Trophoblast cell (in vitro differentiated cells and primary cell): ENCODE results near the gene RASAL2.

Experiments used
- DNase-seq, 2 donors: peaks; one replicate each; pipeline ENCODE4 v3.0.0-alpha.2; 2016
- H2AFZ ChIP-seq: 2 replicates; pipeline ENCODE4 v1.6.1; 2013; ENCODE audit warnings: low read length, moderate library complexity, mild to moderate bottlenecking; ENCODE audit not compliant: insufficient read depth, poor library complexity
- H2AK5ac ChIP-seq: 2 replicates; pipeline ENCODE4 v1.6.1; 2013; ENCODE audit warnings: mild to moderate bottlenecking, low read length
- H2BK120ac ChIP-seq: 2 replicates; pipeline ENCODE4 v1.6.1; 2013; ENCODE audit warnings: low read length, mild to moderate bottlenecking, moderate library complexity; ENCODE audit not compliant: insufficient read depth, poor library complexity
- H2BK12ac ChIP-seq: 2 replicates; pipeline ENCODE4 v1.6.1; 2013; ENCODE audit warnings: mild to moderate bottlenecking, low read length, moderate library complexity
- H2BK5ac ChIP-seq: 2 replicates; pipeline ENCODE4 v1.6.1; 2013; ENCODE audit warnings: low read length, low read depth, moderate library complexity, mild to moderate bottlenecking; ENCODE audit not compliant: poor library complexity
- H3K14ac ChIP-seq: 2 replicates; pipeline ENCODE4 v1.6.1; 2013; ENCODE audit warnings: mild to moderate bottlenecking, low read length
- H3K18ac ChIP-seq: 2 replicates; pipeline ENCODE4 v1.6.1; 2013; ENCODE audit warnings: mild to moderate bottlenecking, low read length
- H3K23ac ChIP-seq: 2 replicates; pipeline ENCODE4 v1.6.1; 2013; ENCODE audit warnings: low read length
- H3K27ac ChIP-seq: 2 replicates; pipeline ENCODE4 v1.5.1; 2013; ENCODE audit warnings: low read depth, mild to moderate bottlenecking, inconsistent platforms, low read length, moderate library complexity
- H3K27me3 ChIP-seq: 2 replicates; pipeline ENCODE4 v1.6.1; 2013; ENCODE audit warnings: inconsistent platforms, mild to moderate bottlenecking, low read length, moderate library complexity; ENCODE audit not compliant: insufficient read depth
- H3K36me3 ChIP-seq, 2 experiments: 1 replicate in 1 of 2; 2 replicates in 1 of 2; pipeline ENCODE4 v1.6.1; 2013; ENCODE audit warnings: low read length in 2 of 2, mild to moderate bottlenecking in 2 of 2, moderate library complexity in 1 of 2; ENCODE audit not compliant: insufficient read depth in 2 of 2, control insufficient read depth in 1 of 2
- H3K4ac ChIP-seq: 2 replicates; pipeline ENCODE4 v1.6.1; 2013; ENCODE audit warnings: low read depth, mild to moderate bottlenecking, low read length, moderate library complexity
- H3K4me1 ChIP-seq, 2 experiments: 1 replicate in 1 of 2; 2 replicates in 1 of 2; pipeline ENCODE4 v1.6.1; 2013; ENCODE audit warnings: low read length in 2 of 2, mild to moderate bottlenecking in 2 of 2, moderate library complexity in 1 of 2; ENCODE audit not compliant: insufficient read depth in 2 of 2, control insufficient read depth in 1 of 2
- H3K4me2 ChIP-seq: 2 replicates; pipeline ENCODE4 v1.6.1; 2013; ENCODE audit warnings: inconsistent platforms, mild to moderate bottlenecking, low read length, moderate library complexity
- H3K4me3 ChIP-seq: 2 replicates; pipeline ENCODE4 v1.5.1; 2013; ENCODE audit warnings: mild to moderate bottlenecking, low read depth, low read length, inconsistent platforms
- H3K79me1 ChIP-seq: one replicate; pipeline ENCODE4 v1.6.1; 2013; ENCODE audit warnings: low read length
- H3K79me2 ChIP-seq: 2 replicates; pipeline ENCODE4 v1.6.1; 2013; ENCODE audit warnings: low read length, mild to moderate bottlenecking; ENCODE audit not compliant: control insufficient read depth, insufficient read depth, poor library complexity
- H3K9ac ChIP-seq: 2 replicates; pipeline ENCODE4 v1.6.1; 2013; ENCODE audit warnings: mild to moderate bottlenecking, low read length
- H3K9me3 ChIP-seq: 2 replicates; pipeline ENCODE4 v1.6.1; 2013; ENCODE audit warnings: low read depth, mild to moderate bottlenecking, control low read depth, inconsistent platforms, low read length; ENCODE audit not compliant: insufficient read depth
- H4K12ac ChIP-seq: 2 replicates; pipeline ENCODE4 v1.6.1; 2013; ENCODE audit warnings: low read depth, mild to moderate bottlenecking, low read length, moderate library complexity
- H4K8ac ChIP-seq: 2 replicates; pipeline ENCODE4 v1.6.1; 2013; ENCODE audit warnings: low read depth, mild to moderate bottlenecking, low read length, moderate library complexity
- H4K91ac ChIP-seq: one replicate; pipeline ENCODE4 v1.6.1; 2013; ENCODE audit warnings: low read depth, mild to moderate bottlenecking, low read length, moderate library complexity
- WGBS: extraction: QIAGEN DNeasy Blood & Tissue Kit; methylation state at CpG from one replicate; pipeline ENCODE4 v1.1.7; 2013; ENCODE audit warnings: missing lambda C conversion rate; ENCODE audit not compliant: insufficient read length, insufficient coverage; ENCODE audit errors: extremely low coverage; 5-methylcytosine and 5-hydroxymethylcytosine counted together

Gene RASAL2

DNA sequence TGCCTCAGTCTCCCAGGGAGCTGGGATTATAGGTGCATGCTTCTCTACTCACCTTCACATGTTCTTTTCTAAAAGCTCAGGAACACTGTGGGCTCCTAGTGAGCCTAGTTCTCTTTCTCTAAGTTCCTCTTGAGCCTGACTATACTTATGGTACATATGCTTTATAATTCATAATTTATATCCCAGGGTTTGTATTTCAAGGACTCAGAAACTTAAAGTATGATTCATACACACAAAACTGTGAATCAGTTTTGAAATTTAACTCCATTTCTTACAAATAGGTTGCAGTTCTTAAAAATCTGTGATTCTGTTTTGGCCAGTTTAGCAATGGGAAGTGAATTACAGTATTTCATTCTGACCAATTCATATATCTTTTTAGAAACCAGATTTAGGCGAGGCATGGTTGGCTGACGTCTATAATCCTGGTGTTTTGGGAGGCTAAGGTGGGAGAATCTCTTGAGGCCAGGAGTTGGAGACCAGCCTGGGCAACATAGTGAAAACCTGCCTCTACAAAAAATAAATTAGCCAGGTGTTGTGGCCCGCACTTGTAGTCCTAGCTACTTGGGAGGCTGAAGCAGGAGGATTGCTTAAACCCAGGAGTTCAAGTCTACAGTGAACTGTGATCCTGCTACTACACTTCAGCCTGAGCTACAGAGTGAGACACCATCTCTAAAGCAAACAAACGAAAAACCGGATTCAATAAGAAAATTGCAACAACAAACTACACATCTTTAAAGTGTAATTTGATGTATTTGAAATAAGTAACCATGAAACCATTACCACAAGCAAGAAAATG, 15.6 kb downstream of the RASAL2 start:
- Histone ChIP-seq H2BK5ac (no peak overlapping the region), H2BK12ac (no peak overlapping the region), H3K4me3 (no peak overlapping the region), H4K12ac (no peak overlapping the region), H2BK120ac (no peak overlapping the region), H3K4ac (no peak overlapping the region), H4K91ac (no peak overlapping the region), H2AFZ (no peak overlapping the region), H3K4me1 (no peaks in the 10 kb centered on the region), H2AK5ac (no peak overlapping the region), H3K14ac (no peak overlapping the region), H3K23ac (no peak overlapping the region), H4K8ac (no peak overlapping the region), H3K79me1 (no peaks in the 10 kb centered on the region), H3K4me2 (no peak overlapping the region), H3K9me3 (no peaks in the 10 kb centered on the region), H3K27me3 (no peaks in the 10 kb centered on the region), H3K9ac (no peak overlapping the region), H3K27ac (no peak overlapping the region), H3K36me3 (no peaks in the 10 kb centered on the region), H3K18ac (no peak overlapping the region), H3K79me2 (peaks cover 3% of the 10 kb centered on the region)
- no CpG with 5 or more reads among the region's 5 CpGs for WGBS
- no peak for DNase-seq

- Histone ChIP-seq H3K9ac (no peak overlapping the region), H3K23ac (peak overlapping the region; percentile 52), H3K79me2 (peaks cover 5% of the 10 kb centered on the region), H3K4me1 (peaks cover 0 to 4% of the 10 kb centered on the region in 2 experiments), H4K8ac (no peak overlapping the region), H3K36me3 (no peaks in the 10 kb centered on the region), H3K27me3 (no peaks in the 10 kb centered on the region), H4K12ac (no peak overlapping the region), H4K91ac (no peak overlapping the region), H3K4me3 (no peak overlapping the region), H3K27ac (no peak overlapping the region), H3K79me1 (no peaks in the 10 kb centered on the region), H2BK120ac (no peak overlapping the region), H3K4me2 (no peak overlapping the region), H3K4ac (no peak overlapping the region), H2AFZ (no peak overlapping the region), H2BK12ac (no peak overlapping the region), H3K9me3 (no peaks in the 10 kb centered on the region), H2BK5ac (no peak overlapping the region), H3K14ac (no peak overlapping the region), H3K18ac (no peak overlapping the region), H2AK5ac (no peak overlapping the region)
- no peak for DNase-seq
These were observed 21.4 kb downstream of the RASAL2 start for GRCh38 chr1:178115260-178115659.

- no peak overlapping the region for H3K14ac ChIP-seq
- no peak overlapping the region for H2AFZ ChIP-seq
- H4K12ac ChIP-seq: no peak overlapping the region
- no peak overlapping the region for H2AK5ac ChIP-seq
- peak overlapping the region; percentile 46 for H3K4ac ChIP-seq
- no peak overlapping the region for H2BK12ac ChIP-seq
- H3K4me3 ChIP-seq: no peak overlapping the region
- peaks cover 4% of the 10 kb centered on the region for H3K79me2 ChIP-seq
- H3K79me1 ChIP-seq: no peaks in the 10 kb centered on the region
- no peaks in the 10 kb centered on the region for H3K27me3 ChIP-seq
- no peak overlapping the region for H3K9ac ChIP-seq
- H3K18ac ChIP-seq: no peak overlapping the region
- no peak overlapping the region for H3K23ac ChIP-seq
- H2BK120ac ChIP-seq: no peak overlapping the region
- no peaks in the 10 kb centered on the region for H3K9me3 ChIP-seq
- no peak overlapping the region for H4K8ac ChIP-seq
- no peaks in the 10 kb centered on the region for H3K36me3 ChIP-seq
- WGBS: no CpG with 5 or more reads among the region's 4 CpGs
- H3K27ac ChIP-seq: no peak overlapping the region
- no peak overlapping the region for H4K91ac ChIP-seq
- no peak overlapping the region for H2BK5ac ChIP-seq
- peak; percentile 41 to 76 for DNase-seq
- peaks cover under 1 to 6% of the 10 kb centered on the region in 2 experiments for H3K4me1 ChIP-seq
- H3K4me2 ChIP-seq: no peak overlapping the region
These were observed 24.6 kb downstream of the RASAL2 start for GRCh38 chr1:178118524-178118923.

- H2BK12ac ChIP-seq: no peak overlapping the region
- no peaks in the 10 kb centered on the region for H3K9me3 ChIP-seq
- H3K36me3 ChIP-seq: no peaks in the 10 kb centered on the region
- no peak overlapping the region for H2BK120ac ChIP-seq
- H3K4me1 ChIP-seq: peaks cover 4 to 11% of the 10 kb centered on the region in 2 experiments
- H3K27me3 ChIP-seq: no peaks in the 10 kb centered on the region
- H3K79me2 ChIP-seq: peaks cover 4% of the 10 kb centered on the region
- no peak overlapping the region for H4K12ac ChIP-seq
- no peak overlapping the region for H4K91ac ChIP-seq
- no peak overlapping the region for H3K27ac ChIP-seq
- H3K4me2 ChIP-seq: no peak overlapping the region
- H3K18ac ChIP-seq: no peak overlapping the region
- no peak overlapping the region for H2BK5ac ChIP-seq
- H3K4me3 ChIP-seq: no peak overlapping the region
- no peak overlapping the region for H3K9ac ChIP-seq
- H3K4ac ChIP-seq: no peak overlapping the region
- DNase-seq: peak; percentile 53 to 75
- no peaks in the 10 kb centered on the region for H3K79me1 ChIP-seq
- no peak overlapping the region for H3K23ac ChIP-seq
- H3K14ac ChIP-seq: no peak overlapping the region
- no peak overlapping the region for H2AFZ ChIP-seq
- H4K8ac ChIP-seq: no peak overlapping the region
- H2AK5ac ChIP-seq: no peak overlapping the region
- WGBS: no CpG with 5 or more reads among the region's 5 CpGs
These were observed 25.7 kb downstream of the RASAL2 start for GRCh38 chr1:178119628-178120027.
